ENCODE measurements around the gene ERICH4.

Gene ERICH4

DNA sequence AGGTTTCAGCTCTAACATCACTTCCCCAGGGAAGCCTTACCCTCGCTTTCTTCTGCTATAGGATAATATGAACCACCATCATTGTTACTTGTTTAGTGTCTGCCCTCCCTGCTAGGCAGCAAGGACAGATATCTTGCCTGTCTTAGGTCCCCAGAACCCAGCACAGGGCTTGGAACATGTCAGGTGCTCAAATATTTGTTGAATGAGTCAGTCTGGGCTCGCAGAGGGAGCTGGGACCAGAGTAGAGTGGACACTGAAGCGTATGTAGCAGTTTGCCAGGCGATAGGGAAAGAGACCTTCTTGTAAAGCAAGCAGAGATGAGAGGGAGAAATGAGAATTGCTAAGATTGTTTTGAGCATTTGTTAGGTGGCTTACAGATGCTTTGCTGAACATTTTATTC lies 33.7 kb upstream of the ERICH4 start:
- no peak overlapping the region for H3K4me3 ChIP-seq (ENCODE audit: low read length)
- TF ChIP-seq, protein P1, sequence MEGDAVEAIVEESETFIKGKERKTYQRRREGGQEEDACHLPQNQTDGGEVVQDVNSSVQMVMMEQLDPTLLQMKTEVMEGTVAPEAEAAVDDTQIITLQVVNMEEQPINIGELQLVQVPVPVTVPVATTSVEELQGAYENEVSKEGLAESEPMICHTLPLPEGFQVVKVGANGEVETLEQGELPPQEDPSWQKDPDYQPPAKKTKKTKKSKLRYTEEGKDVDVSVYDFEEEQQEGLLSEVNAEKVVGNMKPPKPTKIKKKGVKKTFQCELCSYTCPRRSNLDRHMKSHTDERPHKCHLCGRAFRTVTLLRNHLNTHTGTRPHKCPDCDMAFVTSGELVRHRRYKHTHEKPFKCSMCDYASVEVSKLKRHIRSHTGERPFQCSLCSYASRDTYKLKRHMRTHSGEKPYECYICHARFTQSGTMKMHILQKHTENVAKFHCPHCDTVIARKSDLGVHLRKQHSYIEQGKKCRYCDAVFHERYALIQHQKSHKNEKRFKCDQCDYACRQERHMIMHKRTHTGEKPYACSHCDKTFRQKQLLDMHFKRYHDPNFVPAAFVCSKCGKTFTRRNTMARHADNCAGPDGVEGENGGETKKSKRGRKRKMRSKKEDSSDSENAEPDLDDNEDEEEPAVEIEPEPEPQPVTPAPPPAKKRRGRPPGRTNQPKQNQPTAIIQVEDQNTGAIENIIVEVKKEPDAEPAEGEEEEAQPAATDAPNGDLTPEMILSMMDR (IDR thresholded peaks at IDR 0.05; ENCODE audit: insufficient read depth, low read depth, low read length, missing control alignments) = no peak
- peak; percentile 67 for DNase-seq (ENCODE audit: low read depth)

DNA sequence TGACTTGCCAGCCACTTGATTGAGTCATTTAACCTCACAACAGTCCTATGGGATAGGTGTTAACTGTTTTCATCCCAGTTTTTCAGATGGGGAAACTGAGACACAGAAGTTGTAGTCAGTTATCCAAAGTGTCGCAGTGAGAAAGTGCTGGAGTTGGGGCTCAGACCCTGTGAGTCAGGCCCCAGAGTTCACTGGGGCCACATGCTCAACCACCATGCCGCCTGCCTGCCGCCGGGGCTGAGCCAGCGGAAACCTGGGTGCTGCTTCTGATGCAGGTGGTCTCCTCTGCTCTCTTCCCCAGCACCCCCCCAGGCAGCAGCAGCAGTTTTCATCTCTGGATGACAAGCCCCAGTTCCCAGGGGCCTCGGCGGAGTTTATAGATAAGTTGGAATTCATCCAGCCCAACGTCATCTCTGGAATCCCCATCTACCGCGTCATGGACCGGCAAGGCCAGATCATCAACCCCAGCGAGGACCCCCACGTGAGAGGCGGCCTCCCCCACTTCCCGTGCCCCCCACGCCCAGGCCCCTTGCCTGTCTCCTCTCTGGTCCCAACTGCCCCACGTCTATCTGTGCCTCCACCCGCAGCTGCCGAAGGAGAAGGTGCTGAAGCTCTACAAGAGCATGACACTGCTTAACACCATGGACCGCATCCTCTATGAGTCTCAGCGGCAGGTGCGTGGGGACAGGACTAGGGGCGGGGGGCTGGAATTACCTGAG lies 32.5 kb upstream of the ERICH4 start:
- TF ChIP-seq, protein P1 (IDR thresholded peaks at IDR 0.05; ENCODE audit: insufficient read depth, low read depth, low read length, missing control alignments) = no peak
- no peak overlapping the region for H3K4me3 ChIP-seq (ENCODE audit: low read length)
- no peak for DNase-seq (ENCODE audit: low read depth)

DNA sequence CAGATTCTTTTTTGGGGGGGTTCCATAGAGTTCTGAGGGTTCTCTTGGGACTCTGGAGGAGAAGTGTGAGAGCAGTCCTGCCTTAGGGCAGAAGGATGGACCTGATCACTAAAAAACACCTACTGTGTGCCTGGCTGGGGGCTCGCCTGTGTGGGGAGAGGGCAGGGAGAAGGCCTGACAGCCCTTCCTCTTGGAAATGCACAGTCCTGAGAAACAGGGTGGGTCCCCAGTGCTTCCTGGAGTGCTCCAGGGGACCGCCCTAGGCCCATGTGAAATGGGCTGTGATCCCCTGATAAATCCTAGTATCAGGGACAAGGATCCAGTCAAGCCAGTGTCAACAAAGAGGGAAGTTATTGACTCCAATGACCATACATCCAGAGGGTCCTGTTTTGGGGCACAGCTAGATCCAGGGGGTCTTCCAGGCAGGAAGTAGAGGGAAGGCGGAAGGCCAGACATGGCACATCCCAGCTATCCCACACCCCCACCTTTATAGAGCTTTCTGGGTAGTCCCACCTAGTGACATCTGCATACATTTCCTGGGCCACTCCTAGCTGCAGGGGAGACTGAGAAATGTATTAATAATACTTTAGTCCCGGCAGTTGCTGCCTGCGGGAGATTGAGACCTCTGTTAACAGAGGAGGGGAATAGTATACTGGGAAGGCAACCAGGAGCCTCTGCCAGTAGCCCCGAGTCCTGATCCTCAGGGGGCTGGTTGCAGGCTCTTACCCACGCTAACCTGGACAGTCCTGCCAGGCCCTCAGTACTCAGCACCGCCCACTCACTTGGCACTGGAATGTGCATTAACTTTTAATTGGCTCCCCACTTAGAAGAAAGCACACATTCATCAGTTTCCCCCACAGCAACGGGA lies 31.6 kb upstream of the ERICH4 start:
- TF ChIP-seq, protein P1 (IDR thresholded peaks at IDR 0.05; ENCODE audit: insufficient read depth, low read depth, low read length, missing control alignments) = no peak

DNA sequence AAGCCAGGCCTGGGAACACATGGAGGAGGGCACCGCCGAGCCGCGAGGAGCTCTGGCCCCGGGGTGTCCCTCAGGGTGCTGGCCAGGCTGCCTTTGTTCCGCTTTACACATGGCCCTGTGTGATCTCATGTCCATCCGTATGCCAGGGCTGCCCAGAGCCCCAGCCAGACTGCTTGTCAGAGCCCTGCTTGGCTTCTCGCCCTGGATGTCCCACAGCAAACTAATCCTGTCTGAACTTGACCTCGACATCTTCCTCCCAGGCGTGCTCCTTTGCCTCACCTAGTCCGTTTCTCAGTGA lies 31.0 kb upstream of the ERICH4 start:
- TF ChIP-seq, protein P1 (IDR thresholded peaks at IDR 0.05; ENCODE audit: insufficient read depth, low read depth, low read length, missing control alignments) = no peak
- peak; percentile 40 for DNase-seq (ENCODE audit: low read depth)
- H3K4me3 ChIP-seq (ENCODE audit: low read length) = no peak overlapping the region

More for the DNA sequence above, 31.6 kb upstream of the ERICH4 start:
- H3K4me3 ChIP-seq (ENCODE audit: low read length) = no peak overlapping the region
- no peak for DNase-seq (ENCODE audit: low read depth)

GRCh38 chr19:41412953-41413352 lies 30.0 kb upstream of the ERICH4 start:
- DNase-seq (ENCODE audit: low read depth) = no peak
- TF ChIP-seq, protein P1 (IDR thresholded peaks at IDR 0.05; ENCODE audit: insufficient read depth, low read depth, low read length, missing control alignments) = no peak
- H3K4me3 ChIP-seq (ENCODE audit: low read length) = no peak overlapping the region

- TF ChIP-seq, protein P1 (IDR thresholded peaks at IDR 0.05; ENCODE audit: insufficient read depth, low read depth, low read length, missing control alignments) = no peak
- DNase-seq (ENCODE audit: low read depth) = no peak
- no peak overlapping the region for H3K4me3 ChIP-seq (ENCODE audit: low read length)
These were observed 29.0 kb upstream of the ERICH4 start for GRCh38 chr19:41413947-41414346.

All from epithelial cell of esophagus (primary cell).